Measurements from ENCODE around the gene EPS8L1.
"Not testable (repeated sequence)": the region's sequence is repeated elsewhere in the genome, so short reads cannot be mapped to it uniquely, and the experiment has no call there.

EPS8L1 gene

GRCh38 chr19:55092423-55093318 lies 17.0 kb downstream of the EPS8L1 start:
- no peak for DNase-seq (ENCODE audit: extremely low read depth in 1 of 2, low read depth in 1 of 2)

- no peak for DNase-seq (ENCODE audit: extremely low read depth in 1 of 2, low read depth in 1 of 2)
Observed at GRCh38 chr19:55094456-55095259, 19.0 kb downstream of the EPS8L1 start.

- no peak for DNase-seq (ENCODE audit: extremely low read depth in 1 of 2, low read depth in 1 of 2)
Observed at GRCh38 chr19:55095260-55096060, 19.8 kb downstream of the EPS8L1 start.

- no peak for DNase-seq (ENCODE audit: extremely low read depth in 1 of 2, low read depth in 1 of 2)
Observed at GRCh38 chr19:55096061-55096701, 20.5 kb downstream of the EPS8L1 start.

- DNase-seq (ENCODE audit: extremely low read depth in 1 of 2, low read depth in 1 of 2): no peak
Observed at GRCh38 chr19:55097864-55098715, 22.4 kb downstream of the EPS8L1 start.

- no peak for DNase-seq (ENCODE audit: extremely low read depth in 1 of 2, low read depth in 1 of 2)
Observed at GRCh38 chr19:55098716-55099556, 23.3 kb downstream of the EPS8L1 start.

GRCh38 chr19:55099557-55100506 lies 24.2 kb downstream of the EPS8L1 start:
- DNase-seq (ENCODE audit: extremely low read depth in 1 of 2, low read depth in 1 of 2): no peak

GRCh38 chr19:55101261-55101660 lies 25.6 kb downstream of the EPS8L1 start:
- DNase-seq (ENCODE audit: extremely low read depth in 1 of 2, low read depth in 1 of 2): no peak

- DNase-seq (ENCODE audit: extremely low read depth in 1 of 2, low read depth in 1 of 2): no peak
Observed at GRCh38 chr19:55103190-55103589, 27.5 kb downstream of the EPS8L1 start.

- DNase-seq (ENCODE audit: extremely low read depth in 1 of 2, low read depth in 1 of 2): no peak
Observed at GRCh38 chr19:55105237-55105636, 29.6 kb downstream of the EPS8L1 start.

GRCh38 chr19:55106591-55106990 lies 30.9 kb downstream of the EPS8L1 start:
- DNase-seq (ENCODE audit: extremely low read depth in 1 of 2, low read depth in 1 of 2): no peak

GRCh38 chr19:55107252-55107651 lies 31.6 kb downstream of the EPS8L1 start:
- not testable (repeated sequence) for DNase-seq (ENCODE audit: extremely low read depth in 1 of 2, low read depth in 1 of 2)

GRCh38 chr19:55109527-55110291 lies 34.0 kb downstream of the EPS8L1 start:
- DNase-seq (ENCODE audit: extremely low read depth in 1 of 2, low read depth in 1 of 2): no peak

GRCh38 chr19:55111238-55111831 lies 35.7 kb downstream of the EPS8L1 start:
- no peak for DNase-seq (ENCODE audit: extremely low read depth in 1 of 2, low read depth in 1 of 2)

GRCh38 chr19:55112246-55112776 lies 36.6 kb downstream of the EPS8L1 start:
- DNase-seq (ENCODE audit: extremely low read depth in 1 of 2, low read depth in 1 of 2): no peak

All from stimulated activated CD8-positive, alpha-beta memory T cell treated with anti-CD3 and anti-CD28 coated beads, Interleukin-7, amount 100 ng/mL, for 48 hours (primary cell).